Activated T-cell treated with anti-CD3 and anti-CD28 coated beads for 48 hours (primary cell): ENCODE data around the gene RIMS3.
"Not testable (repeated sequence)": the region's sequence is repeated elsewhere in the genome, so short reads cannot be mapped to it uniquely, and the experiment has no call there.

ENCODE experiments used
- DNase-seq: peaks from one replicate; pipeline ENCODE4 v3.0.0-alpha.2; 2020; ENCODE audit warnings: low read depth

RIMS3 gene

DNA sequence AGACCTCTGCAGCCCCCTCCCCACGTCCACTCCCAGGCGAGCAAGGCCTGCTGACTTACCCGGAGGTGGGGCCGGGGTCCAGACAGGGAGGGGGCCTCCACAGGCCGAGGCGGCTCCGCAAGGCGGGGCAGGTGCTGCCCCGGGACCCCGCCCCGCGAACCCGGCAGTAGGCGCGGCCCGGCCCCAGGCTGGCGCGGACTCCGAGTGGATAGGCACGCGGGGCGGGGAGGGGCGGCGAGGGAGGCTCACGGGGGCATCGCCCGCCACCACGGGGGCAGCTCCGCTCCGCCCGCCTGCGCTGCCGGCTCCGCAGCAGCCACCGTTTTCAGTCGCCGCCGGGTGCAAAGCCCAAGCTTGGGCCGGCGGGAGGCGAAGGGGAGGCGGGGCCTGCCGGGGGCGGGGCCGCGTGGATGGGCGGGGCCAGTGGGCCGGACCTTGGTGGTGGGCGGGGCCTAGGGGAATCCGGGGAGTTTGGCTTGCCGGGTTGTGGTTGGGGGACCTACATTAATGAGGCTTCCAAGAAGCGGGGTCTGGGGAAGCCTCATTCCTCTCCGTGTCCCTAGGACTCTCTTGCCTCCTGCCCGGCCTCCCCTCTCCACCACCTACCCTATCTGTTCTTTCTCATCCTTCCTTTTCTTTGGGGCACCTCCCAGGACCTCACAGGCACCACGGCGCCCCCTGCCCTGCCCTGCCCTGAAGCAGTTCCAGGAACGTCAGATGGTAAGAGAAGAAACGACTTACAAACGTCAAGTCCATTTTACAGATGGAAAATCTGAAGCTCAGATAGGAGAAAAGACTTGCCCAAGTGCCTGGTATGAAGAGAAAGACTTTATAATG is at the start of gene RIMS3:
RIMS3 (minus strand) TSS at position 348 of the 837 bp plus-strand sequence. CDS start 23,757 bp downstream, outside the sequence.
- DNase-seq = peak; percentile 85

DNA sequence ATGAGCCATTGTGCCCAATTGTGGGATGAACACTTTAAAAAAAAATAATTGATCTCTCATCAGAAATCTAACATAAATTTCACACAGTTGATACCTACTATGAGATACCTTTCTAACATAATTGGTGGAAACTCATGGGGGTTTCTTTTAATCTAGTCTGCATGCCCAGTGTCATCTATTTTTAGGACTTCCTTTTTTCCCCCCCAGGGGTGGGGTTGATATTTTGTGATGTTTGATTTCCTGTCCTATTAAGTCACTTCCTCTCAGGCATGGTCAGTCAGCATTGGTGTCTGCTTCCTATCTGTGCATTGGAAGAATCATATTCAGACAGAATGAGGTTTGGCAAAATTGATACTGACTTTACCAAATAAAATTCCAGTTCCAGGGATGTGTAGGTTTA is 47.5 kb upstream of the RIMS3 start:
- DNase-seq = no peak

DNA sequence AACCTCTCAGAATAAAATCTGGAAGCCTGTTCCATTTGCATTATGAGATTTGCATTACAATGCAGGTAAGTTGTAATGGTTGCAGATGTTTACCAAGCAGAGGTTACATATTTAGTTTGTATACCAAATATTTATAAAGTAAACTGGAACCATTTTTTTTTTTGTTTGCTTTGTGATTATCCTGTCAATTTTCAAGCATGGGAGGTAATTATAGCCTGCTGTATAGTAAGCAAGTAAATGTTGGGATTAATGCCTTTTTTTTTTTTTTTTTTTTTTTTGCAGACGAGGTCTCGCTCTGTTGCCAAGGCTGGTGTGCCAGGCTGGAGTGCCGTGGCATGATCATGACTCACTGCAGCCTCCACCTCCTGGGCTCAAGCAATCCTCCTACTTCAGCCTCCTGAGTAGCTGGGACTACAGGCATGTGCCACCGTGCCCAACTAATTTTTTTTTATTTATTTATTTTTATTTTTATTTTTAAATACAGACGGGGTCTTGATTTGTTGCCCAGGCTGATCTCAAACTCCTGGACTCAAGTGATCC is 47.0 kb upstream of the RIMS3 start:
- DNase-seq = no peak

DNA sequence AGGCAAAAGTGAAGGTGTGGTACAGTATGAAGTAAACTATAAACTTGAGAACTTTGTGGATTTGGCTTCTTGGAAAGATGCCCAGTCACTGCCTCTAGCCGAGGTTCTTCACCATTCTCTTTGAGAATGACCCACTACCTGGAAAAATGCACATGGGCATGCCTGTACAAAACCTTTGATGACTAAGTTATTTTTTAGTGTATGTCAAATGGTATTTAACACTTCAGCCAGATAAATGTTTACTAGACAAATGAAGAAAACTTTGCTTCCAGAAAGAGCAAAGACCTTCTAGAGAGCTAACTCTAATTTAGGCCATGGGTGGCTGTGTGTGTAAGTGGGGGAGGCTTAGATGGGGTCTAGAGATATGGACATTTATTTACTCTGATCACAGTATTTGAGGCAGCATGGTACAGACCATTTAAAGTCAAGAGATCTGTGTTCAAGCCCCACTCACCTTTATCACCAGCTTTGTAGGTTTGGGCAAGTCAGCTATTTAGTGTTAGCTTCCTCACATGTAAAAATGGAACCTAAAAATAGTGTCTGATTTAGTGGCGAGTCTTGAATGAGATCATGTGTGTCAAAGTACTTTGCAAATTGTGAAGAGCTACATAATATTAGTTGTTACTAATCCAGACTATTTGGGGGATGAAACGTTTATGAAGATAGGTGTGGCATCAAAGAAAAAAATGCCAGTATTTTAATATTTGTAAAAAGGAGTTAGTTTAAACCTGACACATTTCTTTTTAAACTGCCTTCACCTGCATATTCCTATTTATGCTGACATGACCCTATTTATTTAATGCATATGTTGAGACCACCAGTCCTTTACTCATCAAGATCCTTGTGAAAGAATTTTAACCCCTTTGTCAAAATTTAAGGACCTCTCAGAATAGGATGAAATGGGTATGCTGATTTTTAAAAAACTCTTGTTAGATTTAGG is 46.3 kb upstream of the RIMS3 start:
- no peak for DNase-seq

DNA sequence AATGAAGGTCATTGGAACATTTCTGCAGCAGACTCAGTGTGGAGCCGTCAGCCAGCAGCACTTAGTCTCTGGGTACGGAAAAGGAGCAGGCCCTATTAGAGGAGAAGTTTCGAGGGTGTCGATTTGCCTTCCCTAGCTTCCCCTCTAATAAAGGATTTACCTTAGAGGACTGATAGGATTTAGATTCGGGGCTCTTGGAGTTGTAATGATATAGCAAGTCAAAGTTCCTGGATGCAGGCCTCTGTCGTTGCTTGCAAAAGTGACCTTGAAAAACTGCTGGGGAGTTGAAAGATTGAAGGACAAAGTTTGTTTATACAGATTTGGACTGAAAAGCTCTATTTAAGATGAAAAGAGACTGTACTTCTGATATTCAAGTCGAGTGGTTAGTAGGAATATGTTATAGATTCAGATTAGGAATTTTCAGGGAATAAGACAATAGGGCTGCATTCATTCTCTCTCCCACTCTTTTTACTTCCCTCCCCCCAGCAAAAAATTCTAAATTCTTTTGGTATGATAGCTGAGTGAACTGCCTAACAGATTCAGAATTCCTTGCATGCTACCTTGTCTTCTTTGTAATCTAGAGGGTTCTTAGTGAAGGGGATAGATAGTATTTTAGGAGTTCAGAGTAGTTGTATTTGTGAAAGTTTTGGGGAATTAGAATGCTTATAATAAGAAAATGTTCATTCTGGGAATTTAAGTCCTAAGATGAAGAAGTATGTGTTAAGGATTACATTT is 45.3 kb upstream of the RIMS3 start:
- no peak for DNase-seq

DNA sequence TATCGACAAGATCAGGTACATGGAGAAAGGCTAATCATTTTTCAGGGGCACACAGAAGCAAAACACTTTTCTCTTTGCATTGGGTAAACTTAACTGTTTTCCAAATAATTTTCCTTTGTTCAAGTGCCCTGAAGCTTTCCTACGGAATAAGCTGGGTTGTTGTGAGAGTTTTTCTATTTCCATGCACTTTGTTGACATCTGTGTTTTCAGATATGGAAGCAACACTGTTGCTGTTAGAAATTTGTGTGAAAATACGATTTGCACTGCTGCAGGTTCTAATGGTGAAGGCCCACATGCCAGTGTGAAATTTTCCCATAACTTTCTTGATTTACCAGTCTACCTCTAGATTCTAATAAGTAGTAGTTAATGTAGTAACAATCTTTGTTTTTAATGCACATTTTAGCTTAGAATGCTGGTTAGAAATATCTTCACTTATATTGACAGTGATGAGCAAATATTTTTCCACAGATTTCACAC is 44.4 kb upstream of the RIMS3 start:
- DNase-seq = no peak

DNA sequence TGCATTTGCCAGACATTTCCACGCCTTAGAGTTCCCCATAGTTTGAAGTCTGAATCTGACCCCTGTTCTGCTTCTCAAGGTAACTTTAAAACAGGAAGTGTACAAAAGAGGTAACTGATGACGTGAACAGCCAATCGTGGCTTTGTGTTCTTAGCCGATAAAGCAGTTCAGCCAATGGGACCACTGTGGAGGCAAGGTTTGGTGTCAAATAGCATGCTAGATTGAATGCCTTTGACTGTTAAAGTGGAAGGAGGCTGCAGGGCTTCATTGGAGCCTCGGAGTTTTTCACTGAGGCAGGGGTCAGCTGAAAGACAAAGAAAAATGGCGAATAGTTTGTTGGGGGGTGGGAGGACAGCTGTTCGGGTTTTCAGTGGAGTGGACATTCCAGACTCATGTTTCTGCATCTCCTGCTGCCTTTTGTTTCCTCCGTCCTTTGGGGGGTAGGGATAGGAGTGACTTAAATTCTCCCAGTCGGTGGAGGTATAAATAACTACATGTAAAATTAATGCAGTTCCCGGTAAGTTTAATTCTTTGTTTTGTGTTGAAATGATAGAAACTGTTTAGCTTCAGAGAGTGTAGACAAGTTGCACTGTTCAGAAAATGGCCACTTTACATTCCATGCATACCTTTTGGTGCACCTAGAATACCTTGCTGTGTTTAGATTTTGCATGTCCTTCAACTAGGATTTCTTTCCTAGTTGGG is 43.8 kb upstream of the RIMS3 start:
- DNase-seq = peak; percentile 39

DNA sequence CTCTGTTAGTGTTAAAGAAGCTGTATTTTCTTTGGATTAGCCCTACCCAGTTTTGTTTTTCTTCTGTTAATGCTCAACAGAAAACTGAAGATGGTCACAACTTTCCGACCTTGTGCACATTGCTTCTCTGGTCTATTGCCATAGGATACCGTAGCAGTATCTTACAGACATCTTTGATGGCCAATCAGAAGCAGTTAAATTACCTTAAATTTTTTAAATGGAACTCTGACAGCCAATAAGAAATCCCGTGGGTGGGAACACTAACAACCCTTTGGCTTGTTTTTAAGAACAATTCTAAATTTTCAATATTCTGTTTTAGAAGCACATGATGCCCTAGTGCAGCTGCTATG is 43.2 kb upstream of the RIMS3 start:
- DNase-seq = no peak

DNA sequence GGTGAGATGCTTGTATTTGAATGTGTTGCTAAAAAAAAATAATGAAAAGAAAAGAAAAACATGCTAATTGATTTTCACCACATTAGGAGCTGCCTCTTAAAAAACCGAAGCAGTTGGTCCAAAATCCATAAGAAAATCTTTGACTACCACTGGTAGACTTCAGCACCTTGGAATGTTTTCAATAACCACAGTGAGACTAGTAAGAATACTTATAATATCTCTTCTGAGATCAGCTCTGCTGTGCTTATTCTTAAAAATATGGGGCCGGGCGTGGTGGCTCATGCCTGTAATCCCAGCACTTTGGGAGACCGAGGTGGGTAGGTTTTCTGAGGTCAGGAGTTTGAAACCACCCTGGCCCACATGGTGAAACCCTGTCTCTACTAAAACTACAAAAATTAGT is 41.1 kb upstream of the RIMS3 start:
- no peak for DNase-seq

DNA sequence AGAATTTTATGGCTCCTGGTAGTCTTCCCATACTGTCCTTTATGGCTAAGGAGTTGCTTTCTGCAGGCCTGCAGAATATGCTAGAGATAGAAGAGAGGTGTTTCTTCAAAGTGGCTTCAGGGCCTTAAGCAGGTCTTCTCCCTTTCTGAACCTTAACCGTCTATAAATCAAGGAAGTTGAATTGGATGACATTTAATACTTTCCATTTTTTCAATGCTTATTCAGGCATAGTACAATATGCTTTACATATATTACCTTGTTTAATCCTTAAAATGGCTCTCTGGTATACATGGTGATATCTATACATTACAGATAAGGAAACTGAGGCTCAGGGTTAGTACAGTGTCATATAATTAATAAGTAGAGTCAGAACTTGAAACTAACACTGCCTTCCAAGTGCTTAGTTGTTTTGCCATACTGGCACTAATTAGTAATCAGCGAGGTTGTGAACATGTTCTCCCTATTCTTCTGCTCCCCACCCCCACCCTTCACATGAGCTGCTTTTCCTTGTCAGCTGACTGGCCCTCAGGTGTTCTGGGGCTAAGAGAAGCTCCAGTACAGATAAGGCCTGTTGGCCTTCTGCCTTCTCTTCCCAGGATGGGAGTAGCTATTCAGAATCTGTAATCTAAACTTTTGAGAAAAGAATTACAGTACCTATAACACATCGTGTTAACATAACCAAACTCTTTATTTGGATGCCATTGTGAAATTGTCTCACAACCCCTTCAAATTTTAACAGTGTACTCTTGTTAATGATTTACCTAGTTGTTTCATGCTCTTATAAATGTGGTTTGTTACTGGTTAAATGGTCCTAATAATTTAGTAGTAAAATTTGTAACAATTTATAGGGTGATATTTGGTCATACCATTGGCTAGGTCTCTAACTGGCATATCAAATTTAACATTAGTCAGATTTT is 39.6 kb upstream of the RIMS3 start:
- DNase-seq = no peak

DNA sequence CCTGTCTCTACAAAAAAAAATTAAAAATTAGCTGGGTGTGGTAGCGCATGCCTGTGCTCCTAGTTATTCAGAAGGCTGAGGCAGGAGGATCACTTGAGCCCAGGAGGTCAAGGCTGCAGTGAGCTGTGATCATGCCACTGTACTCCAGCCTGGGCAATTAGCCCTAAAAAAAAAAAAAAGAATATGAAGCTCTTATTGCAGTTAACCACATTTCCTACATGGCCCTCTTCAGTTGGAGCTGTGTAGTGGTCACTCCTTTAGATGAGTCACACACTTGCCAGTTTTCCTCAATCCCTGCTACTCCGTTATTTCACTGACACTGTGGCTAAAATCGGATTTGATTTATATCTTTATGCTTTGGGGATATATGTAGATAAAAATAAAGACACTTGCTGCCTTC is 37.8 kb upstream of the RIMS3 start:
- no peak for DNase-seq

DNA sequence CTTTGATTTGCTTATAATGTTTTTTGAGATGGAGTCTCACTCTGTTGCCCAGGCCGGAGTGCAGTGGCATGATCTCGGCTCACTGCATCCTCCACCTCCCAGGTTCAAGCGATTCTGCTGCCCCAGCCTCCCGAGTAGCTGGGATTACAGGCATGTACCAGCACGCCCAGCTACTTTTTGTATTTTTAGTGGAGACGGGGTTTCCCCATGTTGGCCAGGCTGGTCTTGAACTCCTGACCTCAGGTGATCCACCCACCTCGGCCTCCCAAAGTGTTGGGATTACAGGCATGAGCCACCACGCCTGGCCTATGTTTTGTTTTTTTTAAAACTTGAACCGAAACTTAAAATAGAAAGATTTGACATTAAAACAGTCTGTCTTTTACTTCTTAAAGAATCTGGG is 37.3 kb upstream of the RIMS3 start:
- not testable (repeated sequence) for DNase-seq

DNA sequence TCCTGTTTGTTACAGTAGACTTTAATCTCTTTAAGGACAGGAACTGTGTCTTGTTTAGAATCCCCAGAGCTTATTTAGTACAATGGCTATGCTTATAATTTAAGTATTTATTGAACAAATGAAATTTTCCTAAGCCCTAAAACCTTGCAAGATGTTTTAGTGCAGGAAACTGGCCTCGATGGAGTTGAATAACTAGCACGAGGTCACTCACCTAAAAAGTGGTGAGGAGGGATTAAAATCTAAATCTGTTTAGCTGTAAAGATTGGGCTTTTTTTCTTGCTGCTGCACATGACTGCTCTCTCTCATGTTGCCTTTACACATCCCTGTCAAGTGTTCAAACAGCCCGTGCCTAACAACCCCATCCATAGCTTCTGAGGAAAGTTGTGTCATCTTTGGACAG is 36.2 kb upstream of the RIMS3 start:
- DNase-seq = no peak

DNA sequence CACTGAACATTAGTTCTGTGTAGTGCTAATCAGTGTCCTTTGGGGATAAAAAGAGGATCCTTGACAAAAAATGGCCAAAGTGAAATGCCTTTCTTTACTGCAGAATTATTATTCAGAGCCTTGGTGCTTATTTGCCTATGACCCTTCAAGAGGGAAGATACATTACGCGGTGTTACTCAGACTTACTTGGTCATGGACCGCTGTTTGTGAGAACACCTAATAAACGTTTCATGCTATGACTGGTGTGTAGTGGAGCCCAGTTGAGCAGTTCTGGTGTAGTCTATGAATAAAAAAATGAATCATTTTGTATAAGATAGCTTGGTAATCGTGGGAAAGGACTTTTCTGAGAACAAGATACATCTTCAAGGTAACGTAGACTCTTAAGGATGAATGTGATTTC is 34.3 kb upstream of the RIMS3 start:
- DNase-seq = no peak

DNA sequence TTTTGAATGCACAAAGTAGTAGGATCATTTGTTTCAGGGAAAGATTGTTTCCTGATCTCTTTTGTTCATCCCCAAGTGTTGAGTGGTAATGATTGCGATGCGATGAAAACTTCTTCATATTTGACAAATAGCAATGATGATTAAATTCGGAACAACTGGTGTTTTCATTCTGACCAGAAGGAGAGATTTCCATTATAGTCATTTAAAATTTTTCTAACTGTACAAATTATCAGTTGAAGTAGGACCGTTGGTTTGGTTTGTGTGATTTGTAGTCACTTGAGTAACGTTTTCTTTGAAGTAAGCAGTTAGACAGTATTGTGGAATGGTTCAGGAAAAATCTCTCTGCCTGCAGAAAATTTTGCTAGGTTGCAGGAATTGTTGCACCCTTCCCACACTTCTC is 32.0 kb upstream of the RIMS3 start:
- no peak for DNase-seq

DNA sequence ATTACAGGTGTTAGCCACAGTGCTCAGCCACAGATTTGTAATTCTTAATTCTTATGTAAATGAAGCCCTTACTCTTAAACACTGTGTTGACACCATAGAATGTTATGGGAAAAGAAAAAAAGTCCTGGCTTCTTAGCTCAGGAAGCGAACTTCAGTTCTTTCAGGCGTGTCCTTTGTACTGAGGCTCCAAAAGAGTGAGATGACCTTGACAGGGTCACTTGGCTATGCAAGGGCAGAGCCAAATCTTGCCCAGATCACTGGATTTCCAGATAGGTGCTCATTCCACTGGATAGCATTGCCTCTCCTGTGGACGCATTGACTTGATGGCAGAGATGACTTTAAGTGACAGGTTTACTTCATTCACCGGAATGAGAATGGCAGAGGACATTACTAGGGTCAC is 30.8 kb upstream of the RIMS3 start:
- no peak for DNase-seq

DNA sequence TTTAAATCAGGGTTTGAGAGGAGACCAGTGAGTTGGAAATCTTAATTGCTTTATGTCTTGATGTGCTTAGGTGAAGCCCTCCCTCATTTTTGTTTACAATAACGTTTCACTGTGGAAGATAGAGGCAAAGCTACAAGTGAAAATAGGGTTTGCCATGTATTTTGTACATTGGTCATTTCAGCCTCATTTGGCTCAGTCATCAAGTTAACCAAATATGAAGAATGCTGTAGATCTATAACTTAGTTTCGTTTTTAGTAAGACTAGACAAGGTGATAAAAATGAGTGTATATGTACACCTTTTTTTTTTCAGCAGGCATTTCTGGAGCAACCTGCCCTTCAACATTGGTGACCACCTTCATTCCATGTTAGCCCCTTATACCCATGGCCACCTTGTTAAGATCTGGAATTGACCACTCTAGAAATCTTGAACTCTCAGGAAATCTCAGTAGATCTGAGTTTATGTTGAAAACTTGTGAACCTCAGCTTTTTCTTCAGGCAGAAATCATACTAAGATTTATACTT is 28.9 kb upstream of the RIMS3 start:
- no peak for DNase-seq

DNA sequence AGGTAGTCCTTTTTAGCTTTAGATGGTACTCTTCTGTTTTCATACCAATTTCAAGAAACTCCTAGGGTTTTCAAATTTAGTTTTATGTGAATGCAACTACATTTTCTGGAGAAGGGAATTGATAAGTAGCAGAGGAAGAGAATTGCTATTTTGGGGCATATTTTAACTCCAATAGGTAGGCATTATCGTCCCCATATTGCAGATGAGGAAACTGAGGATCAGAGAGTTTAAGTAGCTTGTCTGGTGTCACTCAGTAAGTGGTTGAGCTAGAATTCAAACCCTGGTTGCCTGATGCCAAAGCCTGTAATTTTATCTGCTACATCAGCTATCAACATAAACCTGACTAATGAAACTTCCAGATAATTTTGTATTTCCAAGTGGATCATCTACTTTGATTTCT is 27.9 kb upstream of the RIMS3 start:
- no peak for DNase-seq

DNA sequence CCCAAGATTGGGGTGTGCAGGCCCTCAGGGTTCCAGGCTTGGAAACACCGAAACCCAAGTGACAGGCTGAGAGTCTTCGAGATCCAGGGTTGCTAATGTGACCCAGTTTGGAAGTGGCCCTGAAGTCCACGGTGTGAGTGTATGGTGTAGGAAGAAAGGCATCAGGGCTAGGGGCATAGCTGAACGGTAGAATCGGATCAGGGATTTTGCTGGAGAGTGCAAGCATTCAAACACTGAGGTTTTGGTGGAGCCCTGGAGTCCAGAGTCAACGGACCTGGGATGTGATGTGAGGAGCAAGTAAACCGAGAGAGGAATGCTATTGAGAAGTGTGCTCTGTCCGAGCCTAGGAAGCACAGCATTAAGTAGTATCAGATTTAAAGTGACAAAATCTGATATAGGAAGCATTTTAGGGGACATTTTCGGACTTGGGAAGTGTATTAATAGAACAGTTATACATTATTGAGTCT is 27.0 kb upstream of the RIMS3 start:
- no peak for DNase-seq
